Lung (tissue), 12 donors: Measurements from ENCODE around the gene SLC2A10. TPM values are rescaled to one million over a fixed set of nuclear protein-coding genes. Genes with fewer than 3 reads are reported as not detected.

Experiments
- ATAC-seq: fragments of 200-7000 bp; cut with Tn5 transposase; one replicate; pipeline ENCODE4 v1.9.1; 2020; ENCODE audit warnings: moderate number of reproducible peaks; ENCODE audit not compliant: insufficient read depth, low FRiP score
- DNase-seq, 3 donors: peaks; one replicate each; pipeline ENCODE4 v3.0.0-alpha.2; 2013 to 2017
- H3K27ac ChIP-seq, 2 donors: one replicate each; pipeline ENCODE4 v1.5.1; 2013; ENCODE audit warnings: mild to moderate bottlenecking in 2 of 2, moderate library complexity in 2 of 2, control low read depth in 1 of 2, inconsistent platforms in 1 of 2, low read depth in 1 of 2, low read length in 1 of 2
- H3K27me3 ChIP-seq, 3 donors: one replicate each; pipeline ENCODE4 v1.5.1; 2013; ENCODE audit warnings: low read length in 2 of 3; ENCODE audit not compliant: control insufficient read depth in 3 of 3, insufficient read depth in 3 of 3
- H3K36me3 ChIP-seq, 4 donors: one replicate each; pipeline ENCODE4 v1.5.1; 2013; ENCODE audit warnings: low read length in 4 of 4, mild to moderate bottlenecking in 1 of 4, moderate library complexity in 1 of 4; ENCODE audit not compliant: control insufficient read depth in 4 of 4, insufficient read depth in 4 of 4
- H3K4me1 ChIP-seq, 5 donors: one replicate each; pipeline ENCODE4 v1.5.1; 2013; ENCODE audit warnings: low read length in 5 of 5, mild to moderate bottlenecking in 2 of 5, moderate library complexity in 1 of 5; ENCODE audit not compliant: control insufficient read depth in 5 of 5, insufficient read depth in 5 of 5
- H3K4me3 ChIP-seq: one replicate; pipeline ENCODE4 v1.5.1; 2013; ENCODE audit warnings: mild to moderate bottlenecking, control low read depth, moderate library complexity
- H3K9ac ChIP-seq, 2 donors: one replicate each; pipeline ENCODE4 v1.5.1; 2013; ENCODE audit warnings: low read length in 2 of 2, control low read depth in 1 of 2; ENCODE audit not compliant: insufficient read depth in 1 of 2
- H3K9me3 ChIP-seq, 4 donors: one replicate each; pipeline ENCODE4 v1.5.1; 2013; ENCODE audit warnings: low read length in 3 of 4, mild to moderate bottlenecking in 1 of 4, moderate library complexity in 1 of 4; ENCODE audit not compliant: control insufficient read depth in 4 of 4, insufficient read depth in 3 of 4
- CTCF ChIP-seq: IDR thresholded peaks from 2 replicates; pipeline ENCODE4 v1.5.1; 2012; ENCODE audit warnings: mild to moderate bottlenecking; ENCODE audit errors: control extremely low read depth, extremely low read depth
- WGBS, 2 donors: extraction: QIAGEN DNeasy Blood & Tissue Kit; methylation state at CpG; one replicate each; pipeline ENCODE4 v1.1.7; 2013; 5-methylcytosine and 5-hydroxymethylcytosine counted together
- polyA plus RNA-seq, 2 donors: library from polyadenylated mRNA; stranded (reverse); fragments of 200-250 nt; gene quantifications; one replicate each; pipeline ENCODE4 v1.2.1, GENCODE V29; 2013
- total RNA-seq, 2 donors: library from RNA; depleted of rRNA in 1 of 2; stranded (reverse); fragments of >200 nt in 1 of 2; gene quantifications; one replicate each; pipeline ENCODE4 v1.2.1, GENCODE V29; 2014 to 2021
- donor health status: control.
- donor health status: control.
- donor health status: Bipolar disorder and iron deficiency.
- donor health status: healthy.
- donor health status: DM: yes; HTN: yes; CAD: no.

Gene SLC2A10
- total and polyA plus RNA-seq, 4 donors, result 7.4 to 20.6 (median 12.1) TPM

- H3K4me3 ChIP-seq, result no peak overlapping the region
- peaks cover 0 to 11% (median 5%) of the 10 kb centered on the region in 4 donors for H3K9me3 ChIP-seq
- no peaks in the 10 kb centered on the region for H3K27me3 ChIP-seq
- peaks cover 0 to 5% (median 0%) of the 10 kb centered on the region in 5 donors for H3K4me1 ChIP-seq
- 97 to 98% methylated on average over 3 of the region's 3 CpGs for WGBS, 2 donors
- no peak overlapping the region for H3K27ac ChIP-seq
- DNase-seq (no peak), ATAC-seq (no peak)
- no peak overlapping the region for H3K9ac ChIP-seq
- no peak for TF ChIP-seq CTCF
- H3K36me3 ChIP-seq, result peaks cover 0 to 3% (median 0%) of the 10 kb centered on the region in 4 donors
Measured at GRCh38 chr20:46671866-46672542, 37.4 kb upstream of the SLC2A10 start.

- WGBS, 2 donors, result 96 to 98% methylated on average over 5 of the region's 5 CpGs
- H3K4me3 ChIP-seq, result no peak overlapping the region
- H3K36me3 ChIP-seq, result peaks cover 0 to 3% (median 0%) of the 10 kb centered on the region in 4 donors
- no peak for DNase-seq
- peaks cover 0 to 11% (median 5%) of the 10 kb centered on the region in 4 donors for H3K9me3 ChIP-seq
- TF ChIP-seq CTCF, result no peak
- H3K27ac ChIP-seq, result no peak overlapping the region
- H3K4me1 ChIP-seq, result peaks cover 0 to 5% (median 0%) of the 10 kb centered on the region in 5 donors
- no peak overlapping the region for H3K9ac ChIP-seq
- ATAC-seq, result no peak
- no peaks in the 10 kb centered on the region for H3K27me3 ChIP-seq
Measured at GRCh38 chr20:46672543-46673148, 36.8 kb upstream of the SLC2A10 start.

GRCh38 chr20:46673394-46674252 lies 35.8 kb upstream of the SLC2A10 start:
- peaks cover 0 to 3% (median 0%) of the 10 kb centered on the region in 4 donors for H3K36me3 ChIP-seq
- H3K27me3 ChIP-seq, result no peaks in the 10 kb centered on the region
- 80 to 91% methylated on average over 11 of the region's 11 CpGs for WGBS, 2 donors
- ATAC-seq (no peak), DNase-seq (no peak)
- H3K9ac ChIP-seq, result no peak overlapping the region
- no peak for TF ChIP-seq CTCF
- H3K9me3 ChIP-seq, result peaks cover 0 to 11% (median 5%) of the 10 kb centered on the region in 4 donors
- H3K4me1 ChIP-seq, result peaks cover 0 to 5% (median 0%) of the 10 kb centered on the region in 5 donors
- no peak overlapping the region for H3K27ac ChIP-seq
- H3K4me3 ChIP-seq, result no peak overlapping the region
